WTC11 (cell line): ENCODE data around the gene GRIN1. TPM values are rescaled to one million over a fixed set of nuclear protein-coding genes. Genes with fewer than 3 reads are reported as not detected.
A peak's percentile ranks its signal among the peaks of the same experiment; 100 is the strongest.

Experiments used
- ATF1 ChIP-seq: sonication (generic); formaldehyde crosslinking; IDR thresholded peaks from 2 replicates; pipeline ENCODE4 v1.8.1; 2023; ENCODE audit warnings: mild to moderate bottlenecking, moderate library complexity, missing genetic modification reagents
- CTCF ChIP-seq: fragments of 200-600 bp; IDR thresholded peaks from 2 replicates; pipeline ENCODE4 v1.8.0; 2022; ENCODE audit warnings: antibody characterized with exemption
- ERG ChIP-seq: fragments of 250-450 bp; sonication (Bioruptor Pico); IDR thresholded peaks from 2 replicates; pipeline ENCODE4 v1.8.0; 2021; ENCODE audit warnings: mild to moderate bottlenecking
- GRHL2 ChIP-seq: fragments of 250-450 bp; sonication (Bioruptor Pico); IDR thresholded peaks from 2 replicates; pipeline ENCODE4 v1.8.0; 2022; ENCODE audit warnings: mild to moderate bottlenecking, moderate library complexity; ENCODE audit not compliant: insufficient replicate concordance, severe bottlenecking
- MXD4 ChIP-seq: fragments of 250-450 bp; sonication (Bioruptor Pico); IDR thresholded peaks from 2 replicates; pipeline ENCODE4 v1.8.0; 2021; ENCODE audit warnings: mild to moderate bottlenecking, moderate library complexity, borderline replicate concordance
- NFATC4 ChIP-seq: fragments of 250-450 bp; sonication (Bioruptor Pico); IDR thresholded peaks from 2 replicates; pipeline ENCODE4 v1.9.0; 2021; ENCODE audit warnings: mild to moderate bottlenecking
- NFE2L1 ChIP-seq: sonication (generic); formaldehyde crosslinking; IDR thresholded peaks from 2 replicates; pipeline ENCODE4 v1.8.1; 2023; ENCODE audit warnings: missing genetic modification reagents
- PRRX2 ChIP-seq: fragments of 250-450 bp; sonication (Bioruptor Pico); IDR thresholded peaks from 2 replicates; pipeline ENCODE4 v1.8.0; 2021; ENCODE audit warnings: mild to moderate bottlenecking
- RORB ChIP-seq: fragments of 250-450 bp; sonication (Bioruptor Pico); IDR thresholded peaks from 2 replicates; pipeline ENCODE4 v1.9.0; 2021; ENCODE audit warnings: mild to moderate bottlenecking
- SMAD3 ChIP-seq: sonication (generic); formaldehyde crosslinking; IDR thresholded peaks from 2 replicates; pipeline ENCODE4 v1.8.0; 2022; ENCODE audit warnings: missing genetic modification reagents, mild to moderate bottlenecking, borderline replicate concordance
- TCF7 ChIP-seq: sonication (generic); formaldehyde crosslinking; IDR thresholded peaks from 2 replicates; pipeline ENCODE4 v1.8.0; 2022; ENCODE audit warnings: mild to moderate bottlenecking, low read depth, missing genetic modification reagents, moderate library complexity
- ZNF219 ChIP-seq: sonication (generic); formaldehyde crosslinking; IDR thresholded peaks from 2 replicates; pipeline ENCODE4 v1.8.0; 2023; ENCODE audit warnings: missing genetic modification reagents, mild to moderate bottlenecking, borderline replicate concordance
- ZNF263 ChIP-seq: sonication (generic); formaldehyde crosslinking; IDR thresholded peaks from 2 replicates; pipeline ENCODE4 v1.8.1; 2022; ENCODE audit warnings: low read depth, mild to moderate bottlenecking, moderate library complexity, missing genetic modification reagents
- ZNF281 ChIP-seq: sonication (generic); formaldehyde crosslinking; IDR thresholded peaks from 2 replicates; pipeline ENCODE4 v1.8.0; 2023; ENCODE audit warnings: mild to moderate bottlenecking, missing genetic modification reagents
- ZNF317 ChIP-seq: sonication (generic); formaldehyde crosslinking; IDR thresholded peaks from 2 replicates; pipeline ENCODE4 v1.8.1; 2023; ENCODE audit warnings: low read depth, mild to moderate bottlenecking, moderate library complexity, missing genetic modification reagents, borderline replicate concordance
- ZNF425 ChIP-seq: fragments of 250-450 bp; sonication (Bioruptor Pico); conservative IDR thresholded peaks from 2 replicates; pipeline ENCODE4 v1.9.0; 2021; ENCODE audit warnings: mild to moderate bottlenecking
- total RNA-seq: library from RNA; stranded (reverse); gene quantifications from 3 replicates; pipeline ENCODE4 v1.2.3, GENCODE V29; 2021
- TF ChIP-seq, protein P1 (sequence below): sonication (generic); formaldehyde crosslinking; IDR thresholded peaks from 2 replicates; pipeline ENCODE4 v1.8.1; 2022; ENCODE audit warnings: missing genetic modification reagents, borderline replicate concordance
- TF ChIP-seq, protein P2 (sequence below): sonication (generic); formaldehyde crosslinking; IDR thresholded peaks from 2 replicates; pipeline ENCODE4 v1.8.0; 2022; ENCODE audit warnings: missing genetic modification reagents
- TF ChIP-seq, protein P3 (sequence below): fragments of 250-450 bp; sonication (Bioruptor Pico); IDR thresholded peaks from 2 replicates; pipeline ENCODE4 v1.9.0; 2021; ENCODE audit warnings: mild to moderate bottlenecking
- TF ChIP-seq, protein P4 (sequence below): sonication (generic); formaldehyde crosslinking; IDR thresholded peaks from 2 replicates; pipeline ENCODE4 v1.8.0; 2023; ENCODE audit warnings: missing genetic modification reagents

The GRIN1 gene
- total RNA-seq, 1 experiment from 2014 or later, result 4.1 TPM

DNA sequence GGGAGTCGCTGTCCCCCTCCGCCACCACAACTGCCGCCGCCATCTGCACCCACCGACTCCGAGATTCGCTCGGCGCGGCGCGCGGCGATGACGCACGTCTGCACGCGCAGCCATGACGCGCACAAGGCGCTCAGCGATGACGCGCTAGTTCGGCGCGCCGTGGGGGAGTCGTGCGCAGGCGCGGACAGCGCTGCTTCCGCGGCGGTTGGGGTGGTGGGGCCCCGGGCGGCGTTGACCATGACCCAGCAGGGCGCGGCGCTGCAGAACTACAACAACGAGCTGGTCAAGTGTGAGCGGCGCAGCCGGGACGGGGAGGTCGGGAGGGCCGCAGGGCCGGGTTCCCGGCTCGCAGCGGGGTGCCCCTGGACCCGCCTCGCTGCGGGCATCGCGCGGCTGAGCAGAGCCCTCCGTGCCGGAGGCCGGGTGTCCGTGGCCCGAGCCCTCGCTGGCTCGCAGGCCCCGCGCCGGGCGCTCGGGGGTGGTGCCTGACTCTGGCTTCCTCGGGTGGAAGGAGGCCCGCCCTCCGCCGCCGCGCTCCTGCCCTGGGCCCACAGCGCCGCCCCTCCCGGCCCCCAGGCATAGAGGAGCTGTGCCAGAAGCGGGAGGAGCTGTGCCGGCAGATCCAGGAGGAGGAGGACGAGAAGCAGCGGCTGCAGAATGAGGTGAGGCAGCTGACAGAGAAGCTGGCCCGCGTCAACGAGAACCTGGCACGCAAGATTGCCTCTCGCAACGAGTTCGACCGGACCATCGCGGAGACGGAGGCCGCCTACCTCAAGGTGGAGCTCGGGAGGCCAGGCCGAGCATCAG, 49.7 kb downstream of the GRIN1 start, which contains the start of the genes ANAPC2 and SSNA1 (continued):
- TF ChIP-seq MXD4 (CRISPR knock-in tag) (no peak), SMAD3 (no peak; the same call in 1 of the 2 replicates), TCF7 (no peak), ZNF263 (0 out of 2 replicates have a peak, but pooled peaks have one; percentile 59), NFE2L1 (no peak), CTCF (no peak), ERG (CRISPR knock-in tag) (no peak), ZNF317 (CRISPR knock-in tag) (no peak), ZNF219 (CRISPR knock-in tag) (no peak), PRRX2 (CRISPR knock-in tag) (no peak), ZNF281 (CRISPR knock-in tag) (peak; percentile 70; the same call in 1 of the 2 replicates), GRHL2 (CRISPR knock-in tag) (no peak), RORB (CRISPR knock-in tag) (no peak), ATF1 (CRISPR knock-in tag) (peak; percentile 100; the same call in 1 of the 2 replicates), NFATC4 (CRISPR knock-in tag) (peak; percentile 47; the same call in 1 of the 2 replicates), ZNF425 (CRISPR knock-in tag) (no peak)
- TF ChIP-seq, protein P1, sequence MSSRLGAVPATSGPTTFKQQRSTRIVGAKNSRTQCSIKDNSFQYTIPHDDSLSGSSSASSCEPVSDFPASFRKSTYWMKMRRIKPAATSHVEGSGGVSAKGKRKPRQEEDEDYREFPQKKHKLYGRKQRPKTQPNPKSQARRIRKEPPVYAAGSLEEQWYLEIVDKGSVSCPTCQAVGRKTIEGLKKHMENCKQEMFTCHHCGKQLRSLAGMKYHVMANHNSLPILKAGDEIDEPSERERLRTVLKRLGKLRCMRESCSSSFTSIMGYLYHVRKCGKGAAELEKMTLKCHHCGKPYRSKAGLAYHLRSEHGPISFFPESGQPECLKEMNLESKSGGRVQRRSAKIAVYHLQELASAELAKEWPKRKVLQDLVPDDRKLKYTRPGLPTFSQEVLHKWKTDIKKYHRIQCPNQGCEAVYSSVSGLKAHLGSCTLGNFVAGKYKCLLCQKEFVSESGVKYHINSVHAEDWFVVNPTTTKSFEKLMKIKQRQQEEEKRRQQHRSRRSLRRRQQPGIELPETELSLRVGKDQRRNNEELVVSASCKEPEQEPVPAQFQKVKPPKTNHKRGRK (CRISPR knock-in tag), result no peak
- TF ChIP-seq, protein P2, sequence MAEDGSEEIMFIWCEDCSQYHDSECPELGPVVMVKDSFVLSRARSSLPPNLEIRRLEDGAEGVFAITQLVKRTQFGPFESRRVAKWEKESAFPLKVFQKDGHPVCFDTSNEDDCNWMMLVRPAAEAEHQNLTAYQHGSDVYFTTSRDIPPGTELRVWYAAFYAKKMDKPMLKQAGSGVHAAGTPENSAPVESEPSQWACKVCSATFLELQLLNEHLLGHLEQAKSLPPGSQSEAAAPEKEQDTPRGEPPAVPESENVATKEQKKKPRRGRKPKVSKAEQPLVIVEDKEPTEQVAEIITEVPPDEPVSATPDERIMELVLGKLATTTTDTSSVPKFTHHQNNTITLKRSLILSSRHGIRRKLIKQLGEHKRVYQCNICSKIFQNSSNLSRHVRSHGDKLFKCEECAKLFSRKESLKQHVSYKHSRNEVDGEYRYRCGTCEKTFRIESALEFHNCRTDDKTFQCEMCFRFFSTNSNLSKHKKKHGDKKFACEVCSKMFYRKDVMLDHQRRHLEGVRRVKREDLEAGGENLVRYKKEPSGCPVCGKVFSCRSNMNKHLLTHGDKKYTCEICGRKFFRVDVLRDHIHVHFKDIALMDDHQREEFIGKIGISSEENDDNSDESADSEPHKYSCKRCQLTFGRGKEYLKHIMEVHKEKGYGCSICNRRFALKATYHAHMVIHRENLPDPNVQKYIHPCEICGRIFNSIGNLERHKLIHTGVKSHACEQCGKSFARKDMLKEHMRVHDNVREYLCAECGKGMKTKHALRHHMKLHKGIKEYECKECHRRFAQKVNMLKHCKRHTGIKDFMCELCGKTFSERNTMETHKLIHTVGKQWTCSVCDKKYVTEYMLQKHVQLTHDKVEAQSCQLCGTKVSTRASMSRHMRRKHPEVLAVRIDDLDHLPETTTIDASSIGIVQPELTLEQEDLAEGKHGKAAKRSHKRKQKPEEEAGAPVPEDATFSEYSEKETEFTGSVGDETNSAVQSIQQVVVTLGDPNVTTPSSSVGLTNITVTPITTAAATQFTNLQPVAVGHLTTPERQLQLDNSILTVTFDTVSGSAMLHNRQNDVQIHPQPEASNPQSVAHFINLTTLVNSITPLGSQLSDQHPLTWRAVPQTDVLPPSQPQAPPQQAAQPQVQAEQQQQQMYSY (CRISPR knock-in tag), result peak; percentile 53; the same call in 1 of the 2 replicates
- TF ChIP-seq, protein P3, sequence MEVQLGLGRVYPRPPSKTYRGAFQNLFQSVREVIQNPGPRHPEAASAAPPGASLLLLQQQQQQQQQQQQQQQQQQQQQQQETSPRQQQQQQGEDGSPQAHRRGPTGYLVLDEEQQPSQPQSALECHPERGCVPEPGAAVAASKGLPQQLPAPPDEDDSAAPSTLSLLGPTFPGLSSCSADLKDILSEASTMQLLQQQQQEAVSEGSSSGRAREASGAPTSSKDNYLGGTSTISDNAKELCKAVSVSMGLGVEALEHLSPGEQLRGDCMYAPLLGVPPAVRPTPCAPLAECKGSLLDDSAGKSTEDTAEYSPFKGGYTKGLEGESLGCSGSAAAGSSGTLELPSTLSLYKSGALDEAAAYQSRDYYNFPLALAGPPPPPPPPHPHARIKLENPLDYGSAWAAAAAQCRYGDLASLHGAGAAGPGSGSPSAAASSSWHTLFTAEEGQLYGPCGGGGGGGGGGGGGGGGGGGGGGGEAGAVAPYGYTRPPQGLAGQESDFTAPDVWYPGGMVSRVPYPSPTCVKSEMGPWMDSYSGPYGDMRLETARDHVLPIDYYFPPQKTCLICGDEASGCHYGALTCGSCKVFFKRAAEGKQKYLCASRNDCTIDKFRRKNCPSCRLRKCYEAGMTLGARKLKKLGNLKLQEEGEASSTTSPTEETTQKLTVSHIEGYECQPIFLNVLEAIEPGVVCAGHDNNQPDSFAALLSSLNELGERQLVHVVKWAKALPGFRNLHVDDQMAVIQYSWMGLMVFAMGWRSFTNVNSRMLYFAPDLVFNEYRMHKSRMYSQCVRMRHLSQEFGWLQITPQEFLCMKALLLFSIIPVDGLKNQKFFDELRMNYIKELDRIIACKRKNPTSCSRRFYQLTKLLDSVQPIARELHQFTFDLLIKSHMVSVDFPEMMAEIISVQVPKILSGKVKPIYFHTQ (CRISPR knock-in tag), result no peak
- TF ChIP-seq, protein P4, sequence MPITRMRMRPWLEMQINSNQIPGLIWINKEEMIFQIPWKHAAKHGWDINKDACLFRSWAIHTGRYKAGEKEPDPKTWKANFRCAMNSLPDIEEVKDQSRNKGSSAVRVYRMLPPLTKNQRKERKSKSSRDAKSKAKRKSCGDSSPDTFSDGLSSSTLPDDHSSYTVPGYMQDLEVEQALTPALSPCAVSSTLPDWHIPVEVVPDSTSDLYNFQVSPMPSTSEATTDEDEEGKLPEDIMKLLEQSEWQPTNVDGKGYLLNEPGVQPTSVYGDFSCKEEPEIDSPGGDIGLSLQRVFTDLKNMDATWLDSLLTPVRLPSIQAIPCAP (CRISPR knock-in tag), result 0 out of 2 replicates have a peak, but pooled peaks have one; percentile 42
